Nucleus accumbens (tissue), 56 donors: ENCODE measurements around the gene KCNK4.
A peak's percentile ranks its signal among the peaks of the same experiment; 100 is the strongest.

ENCODE experiments used
- DNase-seq, 56 donors: peaks; one replicate each; lab custom pipeline; 2025; lab: John Stamatoyannopoulos, UW

KCNK4 gene

DNA sequence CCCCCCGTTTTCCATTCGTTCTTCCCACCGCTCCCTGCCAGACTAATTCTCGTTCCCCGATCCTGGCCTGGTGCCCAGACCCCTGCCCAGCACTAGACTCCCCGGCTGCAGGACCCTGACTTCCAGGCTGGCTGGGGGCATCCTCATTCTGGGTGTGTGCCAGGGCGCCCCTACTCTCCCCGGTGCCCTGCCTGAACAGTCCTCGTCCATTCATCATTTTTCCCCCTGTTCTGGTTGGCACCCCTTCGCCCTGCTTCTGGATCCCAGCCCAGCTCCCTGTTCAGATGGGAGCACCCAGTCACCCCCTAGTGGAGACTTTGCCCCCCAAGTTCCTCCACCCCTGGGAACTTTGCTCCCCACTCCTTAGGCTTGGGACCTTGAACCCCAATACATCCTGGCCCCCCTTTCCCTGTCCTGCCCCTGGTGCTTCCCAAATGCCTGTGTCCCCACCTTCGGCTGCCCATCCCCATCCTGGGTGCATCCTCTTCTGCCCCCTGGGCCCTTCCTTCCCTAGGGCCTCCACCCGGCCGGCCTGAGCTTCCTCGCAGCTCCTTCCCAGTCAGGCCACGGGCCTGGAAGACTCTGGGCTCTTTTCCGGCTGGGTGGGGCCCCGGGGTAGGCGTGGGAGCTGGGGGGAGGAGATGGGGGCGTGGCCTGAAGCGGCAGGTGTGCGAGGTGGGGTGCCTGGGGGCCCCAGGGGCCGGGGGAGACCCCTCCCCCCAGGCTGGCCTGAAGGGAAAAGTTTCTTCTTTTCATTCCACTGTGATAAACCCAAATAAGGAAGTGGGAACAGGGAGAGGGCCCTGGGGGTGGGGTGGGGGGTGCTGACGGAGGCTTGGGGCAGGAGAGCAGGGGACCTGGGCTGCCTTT, 38.9 kb upstream of the KCNK4 start:
- DNase-seq = peak in 4 of 56 donors; percentile 21 to 26 (median 24)

- no peak for DNase-seq
Measured at GRCh38 chr11:64253043-64253442, 38.1 kb upstream of the KCNK4 start.

GRCh38 chr11:64253481-64253880, 37.6 kb upstream of the KCNK4 start:
- peak in 32 of 56 donors; percentile 10 to 76 (median 38) for DNase-seq

GRCh38 chr11:64254326-64254725, 36.8 kb upstream of the KCNK4 start:
- no peak for DNase-seq

- no peak for DNase-seq
Measured at GRCh38 chr11:64255135-64256128, 35.7 kb upstream of the KCNK4 start.

GRCh38 chr11:64256300-64256699, 34.8 kb upstream of the KCNK4 start:
- no peak for DNase-seq

GRCh38 chr11:64258356-64258755, 32.7 kb upstream of the KCNK4 start:
- DNase-seq = no peak

DNA sequence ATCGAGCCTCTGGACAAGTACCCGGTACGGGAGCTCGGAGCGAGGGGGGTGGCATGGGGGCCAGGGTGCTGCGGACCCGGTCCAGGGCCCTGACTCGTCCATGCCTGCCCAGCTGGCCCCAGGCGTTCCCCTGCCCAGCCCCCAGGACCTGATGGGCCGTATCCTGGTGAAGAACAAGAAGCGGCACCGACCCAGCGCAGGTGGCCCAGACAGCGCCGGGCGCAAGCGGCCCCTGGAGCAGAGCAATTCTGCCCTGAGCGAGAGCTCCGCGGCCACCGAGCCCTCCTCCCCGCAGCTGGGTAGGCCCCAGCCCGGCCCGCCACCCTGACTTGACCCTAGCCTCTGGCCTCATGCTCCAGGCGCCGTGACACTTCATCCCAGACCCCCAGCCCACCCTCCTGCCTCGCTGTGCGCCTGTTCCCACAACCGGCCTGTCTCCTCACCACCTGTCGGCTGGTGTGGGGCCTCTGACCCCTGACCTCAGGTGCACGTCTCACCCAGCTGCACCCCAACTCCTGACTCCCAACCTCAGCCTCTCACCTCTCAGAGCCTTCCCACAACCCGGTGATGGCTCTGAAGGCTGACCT, 32.1 kb upstream of the KCNK4 start:
- no peak for DNase-seq

DNA sequence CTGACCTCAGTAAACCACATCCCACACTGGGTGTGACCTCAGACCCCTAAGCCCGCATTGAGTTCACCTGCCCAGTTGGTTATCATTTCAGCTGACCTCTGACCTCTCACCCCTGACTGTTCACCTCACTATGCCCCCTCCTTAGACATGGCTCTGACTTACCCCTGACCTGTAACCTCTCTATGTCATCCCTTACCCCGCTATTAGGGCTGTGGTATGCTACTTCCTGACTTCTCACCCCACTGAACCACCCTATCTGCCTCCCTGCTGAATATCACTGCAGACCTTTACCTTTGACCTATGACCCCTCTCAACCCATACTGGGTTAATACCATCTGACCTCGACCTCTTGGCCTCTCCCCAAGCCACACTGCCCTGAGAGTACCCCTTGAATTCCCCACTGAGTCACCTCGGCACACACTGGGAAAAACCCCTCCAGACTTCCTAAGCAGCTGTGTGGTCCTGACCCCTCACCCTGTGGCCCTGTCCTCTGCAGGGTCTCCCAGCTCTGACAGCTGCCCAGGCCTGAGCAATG, 31.5 kb upstream of the KCNK4 start:
- DNase-seq = no peak

- DNase-seq = no peak
Measured at GRCh38 chr11:64260147-64260708, 30.9 kb upstream of the KCNK4 start.

- no peak for DNase-seq
Measured at GRCh38 chr11:64261556-64262080, 29.5 kb upstream of the KCNK4 start.

DNA sequence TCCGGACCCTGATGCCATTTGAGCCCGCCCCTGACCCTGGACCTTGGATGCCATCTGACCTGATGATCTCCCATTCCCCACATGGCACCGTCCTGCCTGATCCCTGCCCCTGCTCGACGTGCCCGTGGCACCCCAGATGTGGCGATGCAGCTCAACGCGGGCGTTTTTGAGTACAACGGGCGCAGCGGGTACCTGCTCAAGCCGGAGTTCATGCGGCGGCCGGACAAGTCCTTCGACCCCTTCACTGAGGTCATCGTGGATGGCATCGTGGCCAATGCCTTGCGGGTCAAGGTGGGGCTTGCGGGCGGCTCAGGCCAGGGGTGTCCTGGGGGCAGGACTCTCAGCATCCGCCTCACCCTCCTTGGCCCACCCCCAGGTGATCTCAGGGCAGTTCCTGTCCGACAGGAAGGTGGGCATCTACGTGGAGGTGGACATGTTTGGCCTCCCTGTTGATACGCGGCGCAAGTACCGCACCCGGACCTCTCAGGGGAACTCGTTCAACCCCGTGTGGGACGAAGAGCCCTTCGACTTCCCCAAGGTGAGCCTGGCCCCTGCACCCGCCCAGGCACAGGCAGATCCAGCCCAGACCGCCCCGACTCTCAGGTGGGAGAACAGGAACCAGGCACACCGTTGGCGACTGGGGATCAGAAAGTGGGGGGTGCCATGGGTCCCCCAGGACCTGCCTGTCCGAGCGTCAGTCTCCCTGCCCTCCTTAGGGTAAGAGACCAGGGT, 28.7 kb upstream of the KCNK4 start:
- DNase-seq = no peak

GRCh38 chr11:64263021-64263946, 27.8 kb upstream of the KCNK4 start:
- DNase-seq = no peak

DNA sequence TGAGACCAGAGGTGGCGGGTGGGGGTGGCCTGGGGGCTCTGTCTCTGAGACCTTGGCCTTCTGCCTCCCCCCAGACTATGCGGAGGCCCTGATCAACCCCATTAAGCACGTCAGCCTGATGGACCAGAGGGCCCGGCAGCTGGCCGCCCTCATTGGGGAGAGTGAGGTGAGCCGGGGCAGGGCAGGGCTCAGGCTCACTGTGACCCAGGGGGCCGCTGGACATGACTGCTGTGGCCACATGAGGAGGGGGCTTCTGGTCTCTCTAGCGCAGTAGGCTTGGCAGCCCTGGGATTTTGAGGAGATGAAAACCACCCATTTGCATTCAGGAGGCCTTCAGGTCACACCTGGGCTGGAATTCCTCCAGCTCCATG, 27.2 kb upstream of the KCNK4 start:
- DNase-seq = no peak

DNA sequence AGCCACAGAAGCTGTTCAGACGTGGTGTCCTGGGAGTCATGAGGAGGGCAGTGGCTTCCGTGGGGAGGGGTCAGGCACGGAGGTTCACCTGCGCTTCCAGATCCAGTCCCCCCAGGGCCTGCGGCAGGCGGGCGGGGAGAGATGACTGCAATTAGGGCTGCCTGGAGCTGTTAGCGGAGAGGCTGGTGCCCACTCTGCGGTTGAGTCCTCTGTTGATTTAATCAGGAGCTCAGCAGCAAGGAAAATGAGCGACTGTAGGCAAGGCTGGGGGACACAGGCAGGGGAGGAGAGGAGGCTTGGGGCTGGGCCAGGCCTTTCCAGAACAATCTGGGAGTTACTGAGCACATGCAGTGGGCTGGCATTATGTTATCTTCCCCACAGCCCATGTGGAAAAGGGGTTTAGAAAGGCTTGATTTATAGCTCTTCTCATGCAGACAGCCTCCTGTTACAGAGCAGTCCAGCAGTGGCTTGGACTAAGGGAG, 26.7 kb upstream of the KCNK4 start:
- DNase-seq = no peak

DNA sequence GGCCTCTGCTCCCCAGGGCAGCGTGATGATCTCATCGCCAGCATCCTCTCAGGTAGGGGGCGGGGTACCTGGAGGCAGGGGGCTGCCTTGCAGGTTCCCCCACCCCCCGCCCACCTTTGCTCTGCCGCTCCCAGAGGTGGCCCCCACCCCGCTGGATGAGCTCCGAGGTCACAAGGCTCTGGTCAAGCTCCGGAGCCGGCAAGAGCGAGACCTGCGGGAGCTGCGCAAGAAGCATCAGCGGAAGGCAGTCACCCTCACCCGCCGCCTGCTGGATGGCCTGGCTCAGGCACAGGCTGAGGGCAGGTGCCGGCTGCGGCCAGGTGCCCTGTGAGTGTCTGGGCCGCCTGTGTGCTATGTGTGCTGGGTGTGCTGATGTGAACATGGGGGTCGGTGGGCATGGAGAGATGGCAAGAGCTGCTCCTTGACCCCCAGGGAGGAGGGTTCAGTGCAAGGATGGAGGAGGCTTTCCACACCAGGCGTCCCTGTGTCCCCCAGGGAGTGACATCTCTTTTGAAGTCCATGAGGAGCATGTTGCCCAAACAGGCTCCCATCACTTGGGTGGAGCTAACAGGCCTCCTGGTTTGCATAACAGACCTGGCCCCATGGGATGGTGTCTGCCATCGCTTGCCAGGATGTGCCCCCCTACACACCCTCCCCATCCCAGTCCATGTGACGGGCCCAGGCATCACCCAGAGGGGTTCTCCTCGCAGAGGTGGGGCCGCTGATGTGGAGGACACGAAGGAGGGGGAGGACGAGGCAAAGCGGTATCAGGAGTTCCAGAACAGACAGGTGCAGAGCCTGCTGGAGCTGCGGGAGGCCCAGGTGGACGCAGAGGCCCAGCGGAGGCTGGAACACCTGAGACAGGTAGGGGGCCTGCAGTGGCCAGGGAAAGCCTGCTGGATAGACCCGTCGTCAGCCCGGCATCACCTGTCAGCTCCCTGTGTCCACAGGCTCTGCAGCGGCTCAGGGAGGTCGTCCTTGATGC, 25.6 kb upstream of the KCNK4 start:
- DNase-seq = no peak

DNA sequence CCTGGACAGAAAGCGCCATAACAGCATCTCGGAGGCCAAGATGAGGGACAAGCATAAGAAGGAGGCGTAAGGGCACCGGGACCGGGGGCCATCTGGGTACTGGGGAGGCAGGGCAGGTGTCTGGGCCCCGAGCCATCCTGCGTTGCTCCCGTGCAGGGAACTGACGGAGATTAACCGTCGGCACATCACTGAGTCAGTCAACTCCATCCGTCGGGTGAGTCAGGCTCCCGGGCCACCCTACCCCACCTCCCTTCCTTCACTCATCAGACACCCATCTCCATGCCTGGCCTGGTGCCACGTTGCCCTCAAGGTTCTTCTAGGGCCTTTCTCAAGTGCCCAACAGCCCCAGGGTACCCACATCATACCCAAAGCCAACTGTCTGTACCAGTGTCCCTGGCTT, 24.8 kb upstream of the KCNK4 start:
- DNase-seq = no peak
